Colonic mucosa (tissue), 4 donors: ENCODE results near the gene GPR137C. TPM values are rescaled to one million over a fixed set of nuclear protein-coding genes. Genes with fewer than 3 reads are reported as not detected.

Source experiments
- DNase-seq: peaks from one replicate; pipeline ENCODE4 v3.0.0-alpha.2; 2020
- H3K27ac ChIP-seq: fragments of 200-600 bp; one replicate; pipeline ENCODE4 v1.8.0; 2021
- H3K27me3 ChIP-seq: fragments of 200-600 bp; one replicate; pipeline ENCODE4 v1.8.0; 2021
- H3K36me3 ChIP-seq: fragments of 200-600 bp; one replicate; pipeline ENCODE4 v1.8.0; 2021
- H3K4me1 ChIP-seq: fragments of 200-600 bp; one replicate; pipeline ENCODE4 v1.8.0; 2021; ENCODE audit warnings: mild to moderate bottlenecking
- H3K4me3 ChIP-seq: fragments of 200-600 bp; one replicate; pipeline ENCODE4 v1.8.0; 2021
- H3K9ac ChIP-seq, 2 donors: one replicate each; pipeline ENCODE4 v1.7.0; 2013; ENCODE audit warnings: control low read depth in 2 of 2, low read depth in 2 of 2, low read length in 2 of 2
- H3K9me3 ChIP-seq: fragments of 200-600 bp; one replicate; pipeline ENCODE4 v1.8.0; 2021
- intact Hi-C: fragments of 100-400 bp; cut with DNase I; formaldehyde crosslinking; loops from one replicate; pipeline ENCODE4 v1.14.1; 2022
- total RNA-seq, 2 donors: library from RNA; stranded (reverse); fragmentation: NEBNext Ultra II Directional in 1 of 2; extraction: Animal tissue kit (Norgen Biotek cat#: 25700) in 1 of 2; gene quantifications; one replicate each; pipeline ENCODE4 v1.2.1, GENCODE V29; 2021
- TF ChIP-seq, protein P1 (sequence below): fragments of 200-600 bp; IDR thresholded peaks from one replicate; pipeline ENCODE4 v1.8.0; 2022; ENCODE audit warnings: antibody characterized with exemption, mild to moderate bottlenecking
- donor health status: healthy.
- donor health status: DM: no; HTN: no; CAD: no.
- donor health status: DM: no; HTN: no; CAD: no.

GPR137C gene
- total RNA-seq, 2 donors from 2014 or later = 0.79 to 1.2 TPM

DNA sequence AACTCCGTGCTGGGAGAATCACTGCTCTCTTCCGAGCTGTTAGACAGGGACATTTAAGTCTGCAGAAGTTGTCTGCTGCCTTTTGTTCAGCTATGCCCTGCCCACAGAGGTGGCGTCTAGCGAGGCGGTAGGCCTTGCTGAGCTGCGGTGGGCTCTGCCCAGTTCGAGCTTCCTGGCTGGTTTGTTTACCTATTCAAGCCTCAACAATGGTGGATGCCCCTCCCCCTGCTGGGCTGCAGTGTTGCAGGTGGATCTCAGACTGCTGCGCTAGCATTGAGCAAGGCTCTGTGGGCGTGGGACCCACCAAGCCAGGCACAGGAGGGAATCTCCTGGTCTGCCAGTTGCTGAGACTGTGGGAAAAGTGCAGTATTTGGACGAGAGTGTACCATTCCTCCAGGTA, 43.7 kb downstream of the GPR137C start:
- H3K27ac ChIP-seq = no peak overlapping the region
- no peaks in the 10 kb centered on the region for H3K27me3 ChIP-seq
- no peak overlapping the region for H3K9ac ChIP-seq
- no peak for DNase-seq
- H3K9me3 ChIP-seq = no peaks in the 10 kb centered on the region
- H3K36me3 ChIP-seq = no peaks in the 10 kb centered on the region
- intact Hi-C loops = no loop called here
- H3K4me1 ChIP-seq = no peaks in the 10 kb centered on the region
- TF ChIP-seq, protein P1, sequence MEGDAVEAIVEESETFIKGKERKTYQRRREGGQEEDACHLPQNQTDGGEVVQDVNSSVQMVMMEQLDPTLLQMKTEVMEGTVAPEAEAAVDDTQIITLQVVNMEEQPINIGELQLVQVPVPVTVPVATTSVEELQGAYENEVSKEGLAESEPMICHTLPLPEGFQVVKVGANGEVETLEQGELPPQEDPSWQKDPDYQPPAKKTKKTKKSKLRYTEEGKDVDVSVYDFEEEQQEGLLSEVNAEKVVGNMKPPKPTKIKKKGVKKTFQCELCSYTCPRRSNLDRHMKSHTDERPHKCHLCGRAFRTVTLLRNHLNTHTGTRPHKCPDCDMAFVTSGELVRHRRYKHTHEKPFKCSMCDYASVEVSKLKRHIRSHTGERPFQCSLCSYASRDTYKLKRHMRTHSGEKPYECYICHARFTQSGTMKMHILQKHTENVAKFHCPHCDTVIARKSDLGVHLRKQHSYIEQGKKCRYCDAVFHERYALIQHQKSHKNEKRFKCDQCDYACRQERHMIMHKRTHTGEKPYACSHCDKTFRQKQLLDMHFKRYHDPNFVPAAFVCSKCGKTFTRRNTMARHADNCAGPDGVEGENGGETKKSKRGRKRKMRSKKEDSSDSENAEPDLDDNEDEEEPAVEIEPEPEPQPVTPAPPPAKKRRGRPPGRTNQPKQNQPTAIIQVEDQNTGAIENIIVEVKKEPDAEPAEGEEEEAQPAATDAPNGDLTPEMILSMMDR = no peak
- H3K4me3 ChIP-seq = no peak overlapping the region

DNA sequence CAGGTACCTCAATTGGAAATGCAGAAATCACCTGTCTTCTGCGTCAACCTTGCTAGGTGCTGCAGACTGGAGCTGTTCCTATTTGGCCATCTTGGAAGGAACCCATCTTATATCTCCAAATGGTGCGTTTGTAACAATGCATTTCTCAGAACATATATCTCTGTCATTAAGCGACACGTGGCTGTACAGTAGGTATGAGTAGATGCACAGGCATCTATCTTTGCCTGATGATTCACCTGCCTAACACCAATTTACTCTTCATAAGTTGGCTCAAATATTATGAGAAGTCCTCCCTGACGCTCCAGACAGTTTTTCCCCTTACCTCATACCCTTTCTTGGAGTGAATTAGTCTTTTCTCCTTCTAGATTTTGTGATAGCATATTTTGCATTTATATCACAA, 44.2 kb downstream of the GPR137C start:
- Histone ChIP-seq H3K27me3 (no peaks in the 10 kb centered on the region), H3K36me3 (no peaks in the 10 kb centered on the region), H3K9me3 (no peaks in the 10 kb centered on the region), H3K9ac (no peak overlapping the region), H3K27ac (no peak overlapping the region), H3K4me1 (no peaks in the 10 kb centered on the region), H3K4me3 (no peak overlapping the region)
- no peak for DNase-seq
- TF ChIP-seq, protein P1 = no peak
- intact Hi-C loops = no loop called here

DNA sequence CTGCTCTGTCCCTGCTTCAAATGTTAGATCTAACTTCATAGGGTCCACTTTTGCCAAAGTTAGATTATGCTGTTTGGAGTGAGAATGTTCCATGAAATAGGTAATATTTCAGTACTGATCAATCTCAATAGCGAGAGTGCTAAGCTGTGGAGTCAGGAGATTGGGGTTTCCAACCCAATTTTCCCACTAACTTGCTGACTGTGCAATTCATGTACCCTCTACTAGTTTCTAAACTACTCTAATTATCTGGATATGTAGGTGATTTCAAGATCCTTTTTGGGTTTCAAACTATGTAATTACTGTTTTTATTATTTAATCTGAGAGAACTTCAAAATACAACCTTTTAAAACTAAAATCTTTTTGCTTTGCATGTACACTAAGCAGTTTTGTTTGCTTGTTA, 45.9 kb downstream of the GPR137C start:
- Histone ChIP-seq H3K4me3 (no peak overlapping the region), H3K27me3 (no peaks in the 10 kb centered on the region), H3K9me3 (no peaks in the 10 kb centered on the region), H3K27ac (no peak overlapping the region), H3K9ac (no peak overlapping the region), H3K36me3 (no peaks in the 10 kb centered on the region), H3K4me1 (no peaks in the 10 kb centered on the region)
- intact Hi-C loops = no loop called here
- no peak for DNase-seq
- TF ChIP-seq, protein P1 = no peak

DNA sequence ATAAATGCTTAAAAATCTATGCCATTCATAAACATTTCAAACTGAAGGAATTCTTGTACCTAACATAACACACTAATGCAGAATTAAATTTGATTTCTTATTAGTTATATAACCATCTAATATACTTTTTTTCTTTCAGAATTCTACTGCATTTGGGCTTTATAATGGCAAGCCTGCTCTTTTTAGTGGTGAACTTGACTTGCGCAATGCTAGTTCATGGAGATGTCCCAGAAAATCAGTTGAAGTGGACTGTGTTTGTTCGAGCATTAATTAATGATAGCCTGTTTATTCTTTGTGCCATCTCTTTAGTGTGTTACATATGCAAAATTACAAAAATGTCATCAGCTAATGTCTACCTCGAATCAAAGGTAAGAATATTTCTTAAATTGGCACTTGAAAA, 47.3 kb downstream of the GPR137C start:
- TF ChIP-seq, protein P1 = no peak
- Histone ChIP-seq H3K4me3 (no peak overlapping the region), H3K4me1 (no peaks in the 10 kb centered on the region), H3K36me3 (no peaks in the 10 kb centered on the region), H3K9me3 (no peaks in the 10 kb centered on the region), H3K27me3 (no peaks in the 10 kb centered on the region), H3K9ac (no peak overlapping the region), H3K27ac (no peak overlapping the region)
- intact Hi-C loops = no loop called here
- no peak for DNase-seq

DNA sequence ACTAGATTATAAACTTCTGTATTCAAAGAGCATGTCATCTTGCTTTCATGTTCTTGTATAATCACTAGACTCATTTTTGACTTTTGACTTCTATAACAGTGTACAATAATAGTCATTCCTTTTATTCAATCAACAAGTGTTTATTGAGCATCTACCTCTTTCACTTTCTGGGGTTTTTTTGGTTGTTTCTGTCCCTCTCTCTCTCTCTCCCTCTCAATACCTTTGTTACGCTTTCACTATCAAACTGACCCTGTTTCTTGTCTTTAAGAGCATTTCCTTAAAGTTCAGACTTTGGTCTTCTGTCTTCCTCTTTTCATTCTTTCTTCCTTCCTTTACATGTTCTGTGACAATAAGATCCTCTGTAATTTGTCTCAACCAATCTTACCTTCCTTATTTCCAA, 49.5 kb downstream of the GPR137C start:
- Histone ChIP-seq H3K4me1 (no peaks in the 10 kb centered on the region), H3K4me3 (no peak overlapping the region), H3K27me3 (no peaks in the 10 kb centered on the region), H3K36me3 (no peaks in the 10 kb centered on the region), H3K27ac (no peak overlapping the region), H3K9me3 (no peaks in the 10 kb centered on the region), H3K9ac (no peak overlapping the region)
- TF ChIP-seq, protein P1 = no peak
- intact Hi-C loops = no loop called here
- DNase-seq = no peak

DNA sequence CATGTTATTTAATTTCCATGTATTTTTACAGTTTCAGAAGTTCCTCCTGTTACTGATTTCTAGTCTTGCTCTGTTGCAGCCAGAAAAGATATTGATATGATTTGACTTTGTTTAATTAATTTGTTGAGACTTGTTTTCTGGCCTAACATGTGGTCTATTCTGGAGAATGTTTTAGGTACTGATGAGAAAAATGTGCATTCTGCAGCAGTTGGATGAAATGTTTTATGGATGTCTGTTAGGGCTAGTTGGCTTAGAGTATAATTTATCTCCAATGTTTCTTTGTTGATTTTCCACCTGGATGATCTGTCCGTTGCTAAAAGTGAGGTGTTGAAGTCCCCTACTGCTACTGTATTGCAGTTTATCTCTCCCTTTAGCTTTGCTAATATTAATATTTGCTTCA, 54.4 kb downstream of the GPR137C start:
- Histone ChIP-seq H3K27ac (no peak overlapping the region), H3K27me3 (no peaks in the 10 kb centered on the region), H3K36me3 (no peaks in the 10 kb centered on the region), H3K9me3 (no peaks in the 10 kb centered on the region), H3K4me1 (no peaks in the 10 kb centered on the region), H3K4me3 (no peak overlapping the region), H3K9ac (no peak overlapping the region)
- intact Hi-C loops = no loop called here
- DNase-seq = no peak
- TF ChIP-seq, protein P1 = no peak
